HG03175 (cell line): ENCODE data around the gene CTIF.

Source experiments
- ATAC-seq: cut with Tn5 transposase; IDR thresholded peaks from one replicate; pipeline ENCODE4 v1.9.1; 2021; ENCODE audit warnings: mild to moderate bottlenecking, moderate library complexity; ENCODE audit not compliant: unreplicated experiment

Gene CTIF

GRCh38 chr18:48871391-48872166, 332.7 kb downstream of the CTIF start:
- no peak for ATAC-seq

DNA sequence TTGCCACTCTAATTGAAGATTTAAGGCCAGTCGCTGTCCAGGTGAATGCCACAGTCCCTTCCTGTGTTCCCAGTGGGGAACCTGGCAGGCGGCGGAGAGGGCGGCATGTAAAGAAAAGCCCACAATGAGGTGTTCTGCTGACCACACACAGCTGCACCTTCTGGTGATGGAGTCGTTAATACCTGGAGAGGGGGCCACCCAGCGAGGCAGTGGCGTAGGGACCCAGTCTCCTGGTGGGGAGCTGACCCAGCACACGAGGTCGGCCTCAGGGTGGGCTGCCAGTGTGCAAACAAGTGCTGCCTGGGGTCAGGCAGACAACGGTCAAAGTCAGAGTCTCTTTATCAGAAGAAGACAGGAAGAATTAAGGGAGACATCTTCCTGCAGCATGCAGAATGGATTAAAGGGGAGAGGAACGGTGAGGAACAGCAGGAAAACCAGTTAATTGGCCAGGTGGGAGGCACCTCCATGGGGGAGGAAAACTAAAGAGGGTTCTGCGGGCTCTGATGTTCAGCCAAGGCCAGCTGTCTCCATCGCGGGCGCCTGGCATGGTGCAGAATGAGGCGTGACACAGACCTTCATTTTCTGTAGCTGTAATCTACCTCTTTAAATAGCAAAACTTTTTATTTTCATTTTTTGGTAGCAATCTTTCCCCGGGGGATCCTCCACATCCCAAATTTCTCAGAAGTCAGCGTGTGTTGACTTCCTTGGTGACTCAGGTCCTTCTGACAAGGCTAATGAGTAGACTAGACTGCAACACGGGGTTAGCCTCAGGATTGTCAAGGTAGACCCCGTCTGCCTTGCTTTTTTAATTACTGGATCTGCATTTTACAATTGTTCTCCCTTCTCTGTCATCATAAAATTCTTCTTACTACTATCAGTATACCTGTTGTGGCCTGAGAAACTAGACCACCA, 333.7 kb downstream of the CTIF start:
- ATAC-seq, result no peak

DNA sequence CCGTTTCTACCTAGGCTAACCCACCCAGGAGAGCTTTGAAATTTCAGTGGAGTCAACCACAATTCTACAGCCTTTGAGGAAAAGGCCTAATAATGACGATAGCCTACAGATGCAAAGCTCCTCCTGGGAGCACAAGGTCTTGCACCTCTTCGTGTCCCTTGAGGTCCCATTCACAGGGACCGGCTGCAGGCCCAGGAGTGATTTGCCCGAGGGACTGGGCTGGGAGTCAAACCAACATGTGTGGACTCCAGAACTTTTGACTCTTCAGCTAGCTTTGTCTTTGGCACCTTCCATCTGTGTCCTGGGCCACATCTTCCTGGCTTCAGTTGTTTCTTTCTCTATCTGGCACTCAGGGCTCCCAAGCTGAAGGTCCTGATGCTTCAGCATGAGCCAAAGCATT, 335.4 kb downstream of the CTIF start:
- ATAC-seq, result no peak

GRCh38 chr18:48874701-48875162, 335.9 kb downstream of the CTIF start:
- ATAC-seq, result no peak

GRCh38 chr18:48875314-48875941, 336.6 kb downstream of the CTIF start:
- no peak for ATAC-seq

DNA sequence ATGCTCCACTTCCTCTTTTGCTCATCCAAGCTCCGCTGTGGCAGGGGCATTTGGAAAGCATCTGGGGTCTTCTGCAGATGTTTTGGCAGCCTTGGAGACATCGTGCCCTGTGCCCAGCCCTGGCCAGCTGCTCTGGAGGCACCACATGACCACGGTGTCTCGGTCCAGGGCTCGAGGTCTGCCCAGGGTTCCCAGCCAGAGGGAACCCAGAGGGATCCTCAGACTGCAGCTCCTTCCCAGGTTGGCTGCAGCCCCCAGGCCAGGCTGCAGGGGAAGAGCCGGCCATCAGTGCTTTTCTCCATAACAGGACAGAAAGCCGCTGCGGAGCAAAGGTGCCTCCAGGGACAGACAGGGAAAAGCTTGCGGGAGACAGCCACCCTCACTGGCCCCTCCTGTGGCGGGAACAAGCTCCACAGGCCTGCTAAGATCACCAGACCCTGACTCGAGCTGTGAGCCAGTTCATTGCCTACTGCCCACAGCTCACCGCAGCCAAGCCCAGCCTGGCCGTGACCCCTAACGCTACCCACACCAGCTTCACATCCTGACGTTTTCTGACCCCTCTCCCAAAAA, 337.2 kb downstream of the CTIF start:
- ATAC-seq, result no peak

GRCh38 chr18:48876590-48876989, 337.8 kb downstream of the CTIF start:
- no peak for ATAC-seq

GRCh38 chr18:48877941-48878340, 339.1 kb downstream of the CTIF start:
- no peak for ATAC-seq

DNA sequence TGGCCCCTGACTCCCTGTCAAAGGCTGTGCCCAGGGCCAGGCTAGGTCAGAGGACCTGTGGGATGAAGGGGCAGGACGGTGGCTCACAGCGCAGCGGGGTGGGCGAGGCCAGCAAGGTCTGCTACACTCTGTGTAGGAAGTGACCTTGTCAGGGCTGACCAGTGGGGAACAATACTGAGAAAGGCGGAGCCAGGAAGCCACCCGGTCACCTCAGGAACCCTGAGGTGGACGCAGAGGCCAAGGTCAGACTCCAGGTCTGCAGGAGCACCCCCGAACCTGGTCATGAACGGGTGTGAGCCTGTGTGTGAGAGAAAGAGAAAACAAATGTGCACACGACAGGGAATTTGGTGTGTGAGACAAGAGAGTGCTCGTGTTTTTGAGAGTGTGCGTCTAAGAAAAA, 339.6 kb downstream of the CTIF start:
- no peak for ATAC-seq

- no peak for ATAC-seq
Measured at GRCh38 chr18:48879008-48879431, 340.2 kb downstream of the CTIF start.

GRCh38 chr18:48880931-48881330, 342.1 kb downstream of the CTIF start:
- no peak for ATAC-seq

DNA sequence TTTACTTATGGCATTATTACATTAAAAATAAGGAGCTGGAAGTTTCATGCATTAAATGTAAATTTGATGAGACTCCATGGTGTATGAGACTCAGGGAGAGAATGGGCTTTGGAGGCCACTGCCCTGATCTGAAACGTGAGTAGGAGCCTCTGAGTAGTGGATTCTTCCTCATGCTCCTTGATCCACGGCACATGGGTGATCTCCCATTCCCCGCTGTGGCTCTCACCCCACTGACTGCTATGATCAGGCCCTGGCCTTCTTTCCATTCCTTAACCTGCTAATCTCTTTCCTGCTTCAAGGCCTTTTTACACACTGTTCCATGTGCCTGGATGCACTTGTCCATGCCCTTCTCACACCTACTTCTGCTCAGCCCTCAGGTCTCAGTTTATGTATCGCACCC, 343.5 kb downstream of the CTIF start:
- no peak for ATAC-seq

DNA sequence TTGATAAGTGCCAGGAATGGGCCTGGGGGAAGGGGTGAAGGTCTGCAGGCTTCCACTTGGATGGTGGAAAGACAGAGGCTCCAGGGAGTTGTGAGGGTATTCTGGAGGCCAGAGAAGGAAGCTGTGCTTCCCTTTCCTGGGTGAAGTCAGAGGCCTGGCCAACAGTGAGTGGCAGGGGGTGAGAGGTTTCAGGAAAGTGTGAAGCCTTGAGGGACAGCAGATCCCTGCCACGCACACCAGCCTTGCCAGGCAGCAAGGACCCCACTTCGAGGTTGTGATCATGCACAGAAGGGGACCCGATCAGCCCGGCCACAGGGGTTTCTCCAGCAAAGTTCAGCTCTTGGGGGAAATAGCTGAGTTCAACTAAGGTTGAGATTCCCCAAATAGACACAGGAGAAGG, 345.5 kb downstream of the CTIF start:
- no peak for ATAC-seq

DNA sequence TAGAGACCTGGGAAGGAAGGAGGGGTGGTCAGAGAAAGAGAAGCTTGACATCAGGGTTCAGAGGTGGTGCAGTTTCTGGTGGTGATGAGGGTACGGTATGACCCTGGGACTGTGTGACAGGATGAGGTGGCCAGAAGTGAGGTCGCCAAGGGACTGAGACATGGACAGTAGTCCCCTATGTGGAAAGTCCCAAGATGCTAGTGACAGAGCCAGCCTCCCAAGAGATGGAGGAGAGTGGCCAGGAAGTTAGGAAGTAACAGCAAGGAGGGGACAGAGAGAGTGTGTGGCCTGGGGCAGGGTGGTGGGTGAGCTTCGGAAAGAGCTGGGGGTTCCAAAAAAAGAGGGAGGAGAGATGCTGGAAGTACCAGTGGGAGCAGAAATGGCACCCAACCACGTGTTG, 345.9 kb downstream of the CTIF start:
- no peak for ATAC-seq

GRCh38 chr18:48885266-48885923, 346.6 kb downstream of the CTIF start:
- ATAC-seq, result no peak

DNA sequence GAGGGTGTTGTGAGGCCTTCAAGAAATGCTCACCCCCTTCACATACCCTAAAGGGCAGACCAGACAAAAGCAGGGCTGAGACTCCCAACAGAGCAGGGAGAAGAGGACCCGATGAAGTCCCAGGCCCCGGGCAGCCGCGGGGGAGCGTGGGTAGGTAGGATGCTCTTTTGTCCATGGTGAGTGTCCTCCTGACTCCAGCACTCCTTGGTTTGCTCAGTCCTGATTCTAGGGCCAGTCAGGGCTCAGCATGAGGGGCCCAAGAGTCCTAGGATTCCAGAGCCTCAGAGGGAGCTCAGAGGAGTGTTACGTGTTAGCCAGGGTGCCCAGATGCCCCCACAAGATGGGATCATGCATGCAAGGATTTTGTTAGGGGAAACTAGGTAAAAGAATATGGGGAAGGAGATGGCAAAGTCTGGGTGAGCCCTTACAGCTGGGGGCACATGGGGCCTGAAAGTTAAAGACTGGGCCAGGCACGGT, 347.1 kb downstream of the CTIF start:
- ATAC-seq, result no peak

DNA sequence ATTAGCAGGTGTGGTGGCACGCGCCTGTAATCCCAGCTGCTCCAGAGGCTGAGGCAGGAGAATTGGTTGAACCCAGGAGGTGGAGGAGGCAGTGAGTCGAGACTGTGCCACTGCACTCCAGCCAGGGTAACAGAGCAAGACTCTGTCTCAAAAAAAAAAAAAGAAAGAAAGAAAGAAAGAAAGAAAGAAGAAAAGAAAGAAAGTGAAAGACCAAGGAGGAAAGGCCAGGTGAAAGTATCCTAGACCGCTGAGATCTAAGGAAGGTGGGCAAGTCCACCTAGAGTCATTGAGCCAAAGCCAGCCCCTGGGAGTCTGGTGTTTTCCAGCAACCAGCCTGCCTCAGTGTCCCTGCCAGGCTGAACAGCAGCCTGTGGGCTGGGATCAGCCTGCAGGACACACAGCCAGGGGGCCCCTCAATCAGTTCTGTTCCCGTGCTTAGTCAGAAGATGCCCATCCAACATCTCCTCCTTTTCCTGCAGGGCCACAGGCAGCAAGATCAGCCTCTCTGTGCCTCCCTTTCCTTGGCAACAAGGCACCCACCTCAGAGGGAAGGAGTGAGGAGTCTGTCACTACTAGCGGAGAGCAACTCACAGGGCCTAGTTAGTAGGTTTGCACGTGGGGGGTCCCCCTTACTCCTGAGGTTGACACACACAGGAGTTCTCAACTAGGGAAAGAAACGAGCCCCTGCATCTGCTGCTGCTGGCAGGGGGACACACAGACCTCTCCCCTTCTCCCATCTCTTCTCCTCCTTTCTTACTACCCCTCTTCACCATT, 347.9 kb downstream of the CTIF start:
- no peak for ATAC-seq

DNA sequence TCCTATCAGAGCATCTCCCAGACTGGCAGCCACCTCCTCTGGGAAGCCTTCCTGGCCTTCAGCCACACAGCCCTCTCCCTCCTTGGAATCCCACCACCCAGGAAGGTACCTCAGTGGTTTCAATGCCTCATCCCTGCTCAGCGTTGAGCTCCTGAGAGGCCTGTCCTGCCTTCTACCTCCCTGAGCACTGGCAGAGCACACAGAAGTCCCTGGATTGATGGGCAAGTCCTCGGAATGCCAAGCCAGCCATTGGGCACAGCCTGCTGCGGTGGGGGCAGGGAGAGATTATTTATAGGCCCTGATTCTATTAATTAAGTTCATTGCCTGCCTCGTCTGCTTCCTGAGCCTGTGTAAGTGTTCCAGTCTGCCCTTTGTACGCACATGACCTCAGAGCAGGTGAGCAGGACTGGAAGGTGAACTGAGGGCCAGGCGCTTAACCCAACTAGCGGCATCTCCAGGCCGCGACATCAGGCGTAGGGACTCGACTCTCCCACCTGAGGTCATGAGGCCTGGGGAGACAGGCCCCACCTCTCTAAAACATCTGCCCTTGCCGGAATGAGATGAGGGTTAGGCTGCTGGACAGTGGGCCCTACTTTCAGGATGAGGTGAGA, 348.6 kb downstream of the CTIF start:
- ATAC-seq, result no peak
